CD4-positive, alpha-beta T cell (primary cell): ENCODE data around the gene FABP1. TPM values are rescaled to one million over a fixed set of nuclear protein-coding genes. Genes with fewer than 3 reads are reported as not detected.

Experiments used
- ATAC-seq: fragments of 200-7000 bp; cut with Tn5 transposase; one replicate; pipeline ENCODE4 v1.10.0; 2022; ENCODE audit warnings: mild to moderate bottlenecking; ENCODE audit not compliant: poor library complexity
- CTCF ChIA-PET: fragments of 350-600 bp; sonication (Branson Sonifier 250); formaldehyde crosslinking; loops from one replicate; lab custom pipeline; 2021; ENCODE audit warnings: antibody characterized with exemption, inconsistent platforms; lab: Charles Lee
- POLR2A ChIA-PET: fragments of 350-600 bp; sonication (Branson Sonifier 250); formaldehyde crosslinking; loops from one replicate; lab custom pipeline; 2021; ENCODE audit warnings: antibody characterized with exemption, inconsistent platforms; lab: Charles Lee
- DNase-seq, 14 experiments: peaks; one replicate each; pipeline ENCODE4 v3.0.0-alpha.2; 2013 to 2020; ENCODE audit warnings: mixed read lengths in 2 of 14
- H3K27ac ChIP-seq, 2 donors: one replicate each; pipeline versions ENCODE4 v1.5.1 to v1.7.0; 2013; ENCODE audit warnings: low read length in 2 of 2, low read depth in 1 of 2, mild to moderate bottlenecking in 1 of 2
- H3K27me3 ChIP-seq, 2 experiments: 1 replicate in 1 of 2; 2 replicates in 1 of 2; pipeline versions ENCODE4 v1.6.1 to v1.7.0; 2013; ENCODE audit warnings: low read length in 2 of 2, control low read depth in 1 of 2, mild to moderate bottlenecking in 1 of 2, moderate library complexity in 1 of 2; ENCODE audit not compliant: insufficient read depth in 2 of 2, control insufficient read depth in 1 of 2
- H3K36me3 ChIP-seq: one replicate; pipeline ENCODE4 v1.6.1; 2013; ENCODE audit warnings: low read length, control low read depth; ENCODE audit not compliant: insufficient read depth
- H3K4me1 ChIP-seq: one replicate; pipeline ENCODE4 v1.6.1; 2013; ENCODE audit warnings: low read length, control low read depth; ENCODE audit not compliant: insufficient read depth
- H3K4me3 ChIP-seq: one replicate; pipeline ENCODE4 v1.5.1; 2013; ENCODE audit warnings: mild to moderate bottlenecking, low read length, moderate library complexity
- H3K9me3 ChIP-seq, 2 experiments: 1 replicate in 1 of 2; 2 replicates in 1 of 2; pipeline versions ENCODE4 v1.6.1 to v1.7.0; 2013; ENCODE audit warnings: low read length in 2 of 2, mild to moderate bottlenecking in 2 of 2, control low read depth in 1 of 2, moderate library complexity in 1 of 2; ENCODE audit not compliant: control insufficient read depth in 1 of 2, insufficient read depth in 1 of 2
- H3K27ac Mint-ChIP-seq: one replicate; pipeline ENCODE4 v1.8.0; 2020; ENCODE audit warnings: mixed read lengths
- H3K27me3 Mint-ChIP-seq: one replicate; pipeline ENCODE4 v1.8.0; 2021; ENCODE audit warnings: mixed read lengths
- H3K36me3 Mint-ChIP-seq: one replicate; pipeline ENCODE4 v1.8.0; 2021; ENCODE audit warnings: low read depth, mixed read lengths
- H3K4me1 Mint-ChIP-seq: one replicate; pipeline ENCODE4 v1.8.0; 2021; ENCODE audit warnings: low read depth, mixed read lengths
- H3K4me3 Mint-ChIP-seq: one replicate; pipeline ENCODE4 v1.8.0; 2020; ENCODE audit warnings: mild to moderate bottlenecking, mixed read lengths
- H3K9me3 Mint-ChIP-seq: one replicate; pipeline ENCODE4 v1.8.0; 2020; ENCODE audit warnings: mixed read lengths
- CTCF ChIP-seq: fragments of 200-600 bp; IDR thresholded peaks from one replicate; pipeline ENCODE4 v1.8.0; 2022; ENCODE audit warnings: antibody characterized with exemption, mild to moderate bottlenecking
- intact Hi-C, 2 experiments: fragments of 100-400 bp; cut with DNase I in 1 of 2; cut with micrococcal nuclease in 1 of 2; formaldehyde crosslinking; loops; one replicate each; pipeline versions ENCODE4 v1.15.1 to v1.9.0; 2023 to 2025; cut with DNase I, micrococcal nuclease
- total RNA-seq, 174 experiments: library from RNA in 2 of 174; stranded (reverse) in 2 of 174; gene quantifications; one replicate each; pipeline ENCODE4 v1.2.3 and lab custom pipeline; 2021 to 2026

The FABP1 gene
- total RNA-seq, 2 experiments from 2014 or later: not detected

GRCh38 chr2:88081924-88082608, 45.8 kb downstream of the FABP1 start:
- Mint-ChIP-seq H3K9me3 (no peaks in the 10 kb centered on the region), H3K4me1 (no peaks in the 10 kb centered on the region), H3K4me3 (no peak overlapping the region), H3K36me3 (no peaks in the 10 kb centered on the region), H3K27ac (no peak overlapping the region), H3K27me3 (no peaks in the 10 kb centered on the region)
- Histone ChIP-seq H3K9me3 (no peaks in the 10 kb centered on the region), H3K36me3 (no peaks in the 10 kb centered on the region), H3K4me1 (no peaks in the 10 kb centered on the region), H3K4me3 (no peak overlapping the region), H3K27ac (no peak overlapping the region), H3K27me3 (peaks cover 0 to 5% of the 10 kb centered on the region in 2 experiments)
- DNase-seq (no peak), ATAC-seq (no peak)
- no peak for TF ChIP-seq CTCF
- ChIA-PET POLR2A (no interaction called here), CTCF (interaction anchor here (1.2 kb wide), 1 partner anchor 22 kb away, joined by 5 read pairs; no protein-coding TSS in a partner anchor)
- intact Hi-C loops: no loop called here

GRCh38 chr2:88080545-88080944, 47.3 kb downstream of the FABP1 start:
- DNase-seq: no peak
- ChIA-PET CTCF (interaction anchor here (0.7 kb wide), 1 partner anchor 510 kb away, joined by 3 read pairs; no protein-coding TSS in a partner anchor), POLR2A (no interaction called here)
- Mint-ChIP-seq H3K27ac (no peak overlapping the region), H3K4me3 (no peak overlapping the region), H3K27me3 (no peaks in the 10 kb centered on the region), H3K9me3 (no peaks in the 10 kb centered on the region), H3K36me3 (no peaks in the 10 kb centered on the region), H3K4me1 (no peaks in the 10 kb centered on the region)
- peaks cover 0 to 5% of the 10 kb centered on the region in 2 experiments for H3K27me3 ChIP-seq
- intact Hi-C loops: no loop called here
- H3K36me3 ChIP-seq: no peaks in the 10 kb centered on the region
- TF ChIP-seq CTCF: no peak
- H3K4me3 ChIP-seq: no peak overlapping the region
- no peak for ATAC-seq
- H3K4me1 ChIP-seq: no peaks in the 10 kb centered on the region
- H3K9me3 ChIP-seq: no peaks in the 10 kb centered on the region
- no peak overlapping the region for H3K27ac ChIP-seq

GRCh38 chr2:88078643-88079172, 49.2 kb downstream of the FABP1 start:
- DNase-seq: no peak
- intact Hi-C loops: no loop called here
- H3K9me3 Mint-ChIP-seq: no peaks in the 10 kb centered on the region
- H3K4me1 ChIP-seq: no peaks in the 10 kb centered on the region
- no peaks in the 10 kb centered on the region for H3K9me3 ChIP-seq
- no peaks in the 10 kb centered on the region for H3K27me3 Mint-ChIP-seq
- no peak overlapping the region for H3K4me3 ChIP-seq
- H3K4me3 Mint-ChIP-seq: no peak overlapping the region
- peaks cover 0 to 5% of the 10 kb centered on the region in 2 experiments for H3K27me3 ChIP-seq
- ChIA-PET POLR2A (no interaction called here), CTCF (no interaction called here)
- H3K36me3 Mint-ChIP-seq: no peaks in the 10 kb centered on the region
- no peak overlapping the region for H3K27ac ChIP-seq
- no peaks in the 10 kb centered on the region for H3K4me1 Mint-ChIP-seq
- TF ChIP-seq CTCF: no peak
- no peak for ATAC-seq
- no peaks in the 10 kb centered on the region for H3K36me3 ChIP-seq
- H3K27ac Mint-ChIP-seq: no peak overlapping the region
